Left lung (tissue), 14 donors: ENCODE measurements around the gene CNTRL. TPM values are rescaled to one million over a fixed set of nuclear protein-coding genes. Genes with fewer than 3 reads are reported as not detected.
"Not testable (repeated sequence)": the region's sequence is repeated elsewhere in the genome, so short reads cannot be mapped to it uniquely, and the experiment has no call there.

Source experiments
- ATAC-seq: fragments of 200-7000 bp; cut with Tn5 transposase; one replicate; pipeline ENCODE4 v1.9.1; 2020; ENCODE audit warnings: moderate library complexity
- DNase-seq, 4 donors: peaks; one replicate each; pipeline ENCODE4 v3.0.0-alpha.2; 2013 to 2020
- H3K27ac ChIP-seq, 2 donors: fragments of 200-600 bp; sonication (generic) in 1 of 2; one replicate each; pipeline versions ENCODE4 v1.5.0 to v1.8.0; 2020 to 2021
- H3K27me3 ChIP-seq, 2 donors: fragments of 200-600 bp; sonication (generic) in 1 of 2; one replicate each; pipeline versions ENCODE4 v1.5.0 to v1.8.0; 2020 to 2021
- H3K36me3 ChIP-seq, 2 donors: fragments of 200-600 bp; sonication (generic) in 1 of 2; one replicate each; pipeline versions ENCODE4 v1.5.0 to v1.8.0; 2020 to 2021
- H3K4me1 ChIP-seq, 2 donors: fragments of 200-600 bp; one replicate each; pipeline ENCODE4 v1.8.0; 2021
- H3K4me3 ChIP-seq, 2 donors: fragments of 200-600 bp; sonication (generic) in 1 of 2; one replicate each; pipeline versions ENCODE4 v1.5.0 to v1.8.0; 2020 to 2021; ENCODE audit warnings: mild to moderate bottlenecking in 1 of 2
- H3K9me3 ChIP-seq, 2 donors: fragments of 200-600 bp; sonication (generic) in 1 of 2; one replicate each; pipeline versions ENCODE4 v1.5.0 to v1.8.0; 2020 to 2021
- intact Hi-C, 2 donors: fragments of 100-400 bp; cut with DNase I; formaldehyde crosslinking; loops; one replicate each; pipeline versions ENCODE4 v1.11.2 to v1.14.2; 2022
- long read RNA-seq, 12 donors: library from polyadenylated mRNA in 2 of 12; unstranded in 2 of 12; transcript quantifications; one replicate each; pipeline ENCODE4 v2.0.0 and lab custom pipeline, GENCODE V29; 2019 to 2026
- polyA plus RNA-seq, 6 donors: library from polyadenylated mRNA; unstranded; fragments of 120-200 nt; gene quantifications; one replicate each; pipeline ENCODE4 v1.2.1, GENCODE V29; 2013; ENCODE audit not compliant: insufficient read length in 6 of 6
- total RNA-seq, 2 donors: library from RNA; stranded (reverse); fragmentation: NEBNext Ultra II Directional; extraction: Animal tissue kit (Norgen Biotek cat#: 25700); gene quantifications; one replicate each; pipeline ENCODE4 v1.2.1, GENCODE V29; 2021
- TF ChIP-seq, protein P1 (sequence below), 2 donors: fragments of 200-600 bp; sonication (generic) in 1 of 2; IDR thresholded peaks; one replicate each; pipeline versions ENCODE4 v1.5.0 to v1.8.0; 2021; ENCODE audit warnings: antibody characterized with exemption in 2 of 2
- donor health status: DM: no; HTN: yes; CAD: no.
- donor health status: DM: no; HTN: no; CAD: no.

Gene CNTRL, protein sequence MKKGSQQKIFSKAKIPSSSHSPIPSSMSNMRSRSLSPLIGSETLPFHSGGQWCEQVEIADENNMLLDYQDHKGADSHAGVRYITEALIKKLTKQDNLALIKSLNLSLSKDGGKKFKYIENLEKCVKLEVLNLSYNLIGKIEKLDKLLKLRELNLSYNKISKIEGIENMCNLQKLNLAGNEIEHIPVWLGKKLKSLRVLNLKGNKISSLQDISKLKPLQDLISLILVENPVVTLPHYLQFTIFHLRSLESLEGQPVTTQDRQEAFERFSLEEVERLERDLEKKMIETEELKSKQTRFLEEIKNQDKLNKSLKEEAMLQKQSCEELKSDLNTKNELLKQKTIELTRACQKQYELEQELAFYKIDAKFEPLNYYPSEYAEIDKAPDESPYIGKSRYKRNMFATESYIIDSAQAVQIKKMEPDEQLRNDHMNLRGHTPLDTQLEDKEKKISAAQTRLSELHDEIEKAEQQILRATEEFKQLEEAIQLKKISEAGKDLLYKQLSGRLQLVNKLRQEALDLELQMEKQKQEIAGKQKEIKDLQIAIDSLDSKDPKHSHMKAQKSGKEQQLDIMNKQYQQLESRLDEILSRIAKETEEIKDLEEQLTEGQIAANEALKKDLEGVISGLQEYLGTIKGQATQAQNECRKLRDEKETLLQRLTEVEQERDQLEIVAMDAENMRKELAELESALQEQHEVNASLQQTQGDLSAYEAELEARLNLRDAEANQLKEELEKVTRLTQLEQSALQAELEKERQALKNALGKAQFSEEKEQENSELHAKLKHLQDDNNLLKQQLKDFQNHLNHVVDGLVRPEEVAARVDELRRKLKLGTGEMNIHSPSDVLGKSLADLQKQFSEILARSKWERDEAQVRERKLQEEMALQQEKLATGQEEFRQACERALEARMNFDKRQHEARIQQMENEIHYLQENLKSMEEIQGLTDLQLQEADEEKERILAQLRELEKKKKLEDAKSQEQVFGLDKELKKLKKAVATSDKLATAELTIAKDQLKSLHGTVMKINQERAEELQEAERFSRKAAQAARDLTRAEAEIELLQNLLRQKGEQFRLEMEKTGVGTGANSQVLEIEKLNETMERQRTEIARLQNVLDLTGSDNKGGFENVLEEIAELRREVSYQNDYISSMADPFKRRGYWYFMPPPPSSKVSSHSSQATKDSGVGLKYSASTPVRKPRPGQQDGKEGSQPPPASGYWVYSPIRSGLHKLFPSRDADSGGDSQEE (N-terminal part only)
- total RNA-seq (10 to 100 TPM; 13.6 to 18.5 TPM), polyA plus RNA-seq (10 to 100 TPM; 44.5 to 67.6 (median 56.7) TPM)
- long read RNA-seq, donor 1, partial matches to known transcripts, result 11 of 12 reads
- long read RNA-seq, donor 1, other reads (novel, unspliced or antisense), result 0 of 12 reads
- long read RNA-seq, donor 2, partial matches to known transcripts, result 24 of 24 reads
- long read RNA-seq, donor 2, other reads (novel, unspliced or antisense), result 0 of 24 reads
- long read RNA-seq, donor 3, partial matches to known transcripts, result 165 of 167 reads
- long read RNA-seq, donor 3, other reads (novel, unspliced or antisense), result 0 of 167 reads
- long read RNA-seq, donor 4, partial matches to known transcripts, result 4 of 6 reads
- long read RNA-seq, donor 4, other reads (novel, unspliced or antisense), result 2 of 6 reads
- long read RNA-seq, donor 5, partial matches to known transcripts, result 11 of 13 reads
- long read RNA-seq, donor 5, other reads (novel, unspliced or antisense), result 0 of 13 reads
- long read RNA-seq, donor 6, result 0 reads
- long read RNA-seq, donor 7, result 0 reads
- long read RNA-seq, donor 8, result 0 reads
- long read RNA-seq, donor 9, result 0 reads
- long read RNA-seq, donor 10, partial matches to known transcripts, result 3 of 4 reads
- long read RNA-seq, donor 10, other reads (novel, unspliced or antisense), result 1 of 4 reads
- long read RNA-seq, donor 11, partial matches to known transcripts, result 5 of 5 reads
- long read RNA-seq, donor 11, other reads (novel, unspliced or antisense), result 0 of 5 reads
- long read RNA-seq, donor 12, result 0 reads

DNA sequence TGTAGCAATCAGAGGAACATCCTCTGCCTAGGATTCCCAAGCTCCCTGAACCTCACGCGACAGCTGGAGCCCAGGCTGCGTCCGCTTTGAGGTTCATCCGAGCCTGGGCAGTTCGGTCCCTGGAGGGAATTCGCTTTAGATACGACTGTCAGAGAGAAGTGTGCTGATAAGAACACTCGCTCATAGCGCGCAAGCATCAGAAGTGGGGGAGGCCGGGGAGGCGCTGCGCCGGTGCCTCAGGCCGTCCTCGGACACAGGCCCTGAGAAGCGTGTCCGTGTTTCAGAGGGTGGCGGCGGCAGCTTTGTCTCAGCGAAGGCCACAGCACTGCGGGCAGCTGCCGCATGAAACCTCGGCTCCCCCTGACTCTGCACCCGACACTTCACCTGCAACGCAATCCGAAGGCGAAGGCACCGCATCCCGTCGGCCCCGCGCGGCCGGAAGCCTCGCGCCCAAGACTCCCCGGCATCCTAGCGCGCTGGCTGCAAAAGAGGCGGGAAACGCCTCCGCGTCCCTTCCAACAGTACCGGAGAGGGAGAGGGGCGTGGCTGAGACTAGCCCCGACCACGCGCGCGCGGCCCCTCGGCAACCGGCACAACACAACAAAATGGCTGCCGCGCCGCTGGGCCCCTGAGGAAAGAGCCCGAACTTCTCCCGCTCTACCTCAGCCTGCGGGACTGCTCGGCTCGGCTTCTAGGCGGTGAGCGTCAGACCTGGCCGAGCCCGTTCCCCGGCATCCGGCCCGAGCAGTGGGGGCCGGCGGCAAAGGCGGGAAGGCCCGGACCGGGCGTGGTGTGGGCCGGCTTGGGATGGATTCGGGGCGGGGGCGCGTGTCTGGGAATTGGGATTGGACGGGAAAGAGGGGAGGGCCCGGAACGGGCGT, at the start of gene CNTRL:
TSS of gene CNTRL (plus strand) at position 586 of the 881 bp plus-strand sequence. CDS start 13,372 bp downstream, outside the sequence.
- Histone ChIP-seq H3K4me1 (peaks cover 14 to 40% of the 10 kb centered on the region in 2 donors), H3K27ac (peak within 1 kb of the TSS; percentile 89), H3K27me3 (no peaks in the 10 kb centered on the region), H3K4me3 (peak within 1 kb of the TSS; percentile 76 to 86), H3K9me3 (no peaks in the 10 kb centered on the region), H3K36me3 (no peaks in the 10 kb centered on the region)
- DNase-seq, result peak; percentile 92 to 96 (median 94)
- TF ChIP-seq, protein P1, sequence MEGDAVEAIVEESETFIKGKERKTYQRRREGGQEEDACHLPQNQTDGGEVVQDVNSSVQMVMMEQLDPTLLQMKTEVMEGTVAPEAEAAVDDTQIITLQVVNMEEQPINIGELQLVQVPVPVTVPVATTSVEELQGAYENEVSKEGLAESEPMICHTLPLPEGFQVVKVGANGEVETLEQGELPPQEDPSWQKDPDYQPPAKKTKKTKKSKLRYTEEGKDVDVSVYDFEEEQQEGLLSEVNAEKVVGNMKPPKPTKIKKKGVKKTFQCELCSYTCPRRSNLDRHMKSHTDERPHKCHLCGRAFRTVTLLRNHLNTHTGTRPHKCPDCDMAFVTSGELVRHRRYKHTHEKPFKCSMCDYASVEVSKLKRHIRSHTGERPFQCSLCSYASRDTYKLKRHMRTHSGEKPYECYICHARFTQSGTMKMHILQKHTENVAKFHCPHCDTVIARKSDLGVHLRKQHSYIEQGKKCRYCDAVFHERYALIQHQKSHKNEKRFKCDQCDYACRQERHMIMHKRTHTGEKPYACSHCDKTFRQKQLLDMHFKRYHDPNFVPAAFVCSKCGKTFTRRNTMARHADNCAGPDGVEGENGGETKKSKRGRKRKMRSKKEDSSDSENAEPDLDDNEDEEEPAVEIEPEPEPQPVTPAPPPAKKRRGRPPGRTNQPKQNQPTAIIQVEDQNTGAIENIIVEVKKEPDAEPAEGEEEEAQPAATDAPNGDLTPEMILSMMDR (IDR thresholded peaks at IDR 0.05), result no peak
- intact Hi-C loops, result no loop called here
- peak; percentile 91 for ATAC-seq

DNA sequence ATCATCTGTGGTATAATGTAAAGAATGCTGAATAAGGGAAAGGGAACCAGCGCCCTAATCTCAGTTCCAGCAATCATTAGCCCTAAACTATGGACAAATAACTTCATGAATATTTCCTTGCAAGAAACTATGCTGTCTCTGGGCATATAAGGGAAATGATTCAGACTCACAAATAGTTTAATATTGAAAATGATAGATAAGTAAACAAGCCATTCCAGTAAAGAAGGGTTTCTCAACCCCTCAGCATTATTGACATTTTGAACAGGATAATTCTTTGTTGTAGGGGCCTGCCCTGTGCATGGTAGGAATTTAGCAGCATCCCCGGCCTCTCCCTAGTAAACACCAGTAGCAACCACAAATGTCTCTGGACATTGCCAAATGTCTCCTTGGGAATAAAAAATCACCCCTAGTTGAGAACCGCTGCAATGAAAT, 48.5 kb upstream of the CNTRL start:
- DNase-seq (no peak), ATAC-seq (no peak)
- Histone ChIP-seq H3K9me3 (no peaks in the 10 kb centered on the region), H3K4me3 (no peak overlapping the region), H3K27me3 (no peaks in the 10 kb centered on the region), H3K36me3 (no peaks in the 10 kb centered on the region), H3K4me1 (no peaks in the 10 kb centered on the region), H3K27ac (no peak overlapping the region)
- intact Hi-C loops, result no loop called here
- TF ChIP-seq, protein P1 (IDR thresholded peaks at IDR 0.05), result no peak

DNA sequence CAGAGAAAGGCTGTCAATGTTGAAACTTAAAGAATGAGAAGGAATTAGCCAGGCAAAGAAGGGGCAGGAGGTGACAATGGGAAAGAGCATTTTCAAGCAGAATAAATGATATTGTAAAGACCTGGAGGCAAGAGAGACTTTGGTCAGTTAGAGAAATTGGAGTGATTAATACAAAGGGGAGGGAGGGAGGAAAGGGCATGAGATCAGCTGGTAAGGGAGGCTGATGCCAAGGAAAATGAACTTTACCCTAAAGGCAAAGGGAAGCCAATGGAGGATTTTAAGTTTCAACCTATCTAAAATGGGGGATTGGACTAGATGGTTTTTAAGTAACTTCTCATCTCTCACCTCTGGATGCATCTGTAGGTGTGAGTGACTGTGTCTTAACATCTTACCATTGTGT, 48.0 kb upstream of the CNTRL start:
- H3K27ac ChIP-seq, result no peak overlapping the region
- DNase-seq (no peak), ATAC-seq (no peak)
- no peaks in the 10 kb centered on the region for H3K27me3 ChIP-seq
- no peaks in the 10 kb centered on the region for H3K9me3 ChIP-seq
- H3K36me3 ChIP-seq, result no peaks in the 10 kb centered on the region
- TF ChIP-seq, protein P1 (IDR thresholded peaks at IDR 0.05), result no peak
- intact Hi-C loops, result no loop called here
- H3K4me3 ChIP-seq, result no peak overlapping the region
- no peaks in the 10 kb centered on the region for H3K4me1 ChIP-seq

DNA sequence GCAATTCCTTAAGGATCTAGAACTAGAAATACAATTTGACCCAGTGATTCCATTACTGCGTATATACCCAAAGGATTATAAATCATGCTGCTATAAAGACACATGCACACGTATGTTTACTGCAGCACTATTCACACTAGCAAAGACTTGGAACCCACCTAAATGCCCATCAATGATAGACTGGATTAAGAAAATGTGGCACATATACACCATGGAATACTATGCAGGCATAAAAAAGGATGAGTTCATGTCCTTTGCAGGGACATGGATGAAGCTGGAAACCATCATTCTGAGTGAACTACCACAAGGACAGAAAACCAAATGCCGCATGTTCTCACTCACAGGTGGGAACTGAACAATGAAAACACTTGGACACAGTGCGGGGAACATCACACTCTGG, 46.5 kb upstream of the CNTRL start:
- H3K4me1 ChIP-seq, H3K36me3 ChIP-seq, H3K4me3 ChIP-seq, DNase-seq, H3K27me3 ChIP-seq, H3K9me3 ChIP-seq, ATAC-seq, intact Hi-C loops, H3K27ac ChIP-seq: not testable (repeated sequence)
